Body of pancreas (tissue), 4 donors: ENCODE measurements around the gene TSPAN14.

Experiments used
- POLR2A ChIP-seq, 3 donors: fragments of 450-650 bp; IDR thresholded peaks; one replicate each; pipeline ENCODE4 v1.6.1; 2016; ENCODE audit warnings: antibody characterized with exemption in 3 of 3, mild to moderate bottlenecking in 2 of 3
- TF ChIP-seq, protein P1 (sequence below), 7 experiments: fragments of 450-650 bp in 4 of 7; fragments of 200-600 bp in 3 of 7; sonication (generic) in 3 of 7; IDR thresholded peaks; one replicate each; pipeline ENCODE4 v1.5.1; 2016 to 2019; ENCODE audit warnings: antibody characterized with exemption in 7 of 7

- TF ChIP-seq, protein P1, sequence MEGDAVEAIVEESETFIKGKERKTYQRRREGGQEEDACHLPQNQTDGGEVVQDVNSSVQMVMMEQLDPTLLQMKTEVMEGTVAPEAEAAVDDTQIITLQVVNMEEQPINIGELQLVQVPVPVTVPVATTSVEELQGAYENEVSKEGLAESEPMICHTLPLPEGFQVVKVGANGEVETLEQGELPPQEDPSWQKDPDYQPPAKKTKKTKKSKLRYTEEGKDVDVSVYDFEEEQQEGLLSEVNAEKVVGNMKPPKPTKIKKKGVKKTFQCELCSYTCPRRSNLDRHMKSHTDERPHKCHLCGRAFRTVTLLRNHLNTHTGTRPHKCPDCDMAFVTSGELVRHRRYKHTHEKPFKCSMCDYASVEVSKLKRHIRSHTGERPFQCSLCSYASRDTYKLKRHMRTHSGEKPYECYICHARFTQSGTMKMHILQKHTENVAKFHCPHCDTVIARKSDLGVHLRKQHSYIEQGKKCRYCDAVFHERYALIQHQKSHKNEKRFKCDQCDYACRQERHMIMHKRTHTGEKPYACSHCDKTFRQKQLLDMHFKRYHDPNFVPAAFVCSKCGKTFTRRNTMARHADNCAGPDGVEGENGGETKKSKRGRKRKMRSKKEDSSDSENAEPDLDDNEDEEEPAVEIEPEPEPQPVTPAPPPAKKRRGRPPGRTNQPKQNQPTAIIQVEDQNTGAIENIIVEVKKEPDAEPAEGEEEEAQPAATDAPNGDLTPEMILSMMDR (IDR thresholded peaks at IDR 0.05): no peak
- no peak for TF ChIP-seq POLR2A (IDR thresholded peaks at IDR 0.05)
Observed at GRCh38 chr10:80540618-80540980, 86.5 kb downstream of the TSPAN14 start.
